Activated naive CD4-positive, alpha-beta T cell treated with anti-CD3 and anti-CD28 coated beads for 36 hours (primary cell): ENCODE results near the gene UAP1. TPM values are rescaled to one million over a fixed set of nuclear protein-coding genes. Genes with fewer than 3 reads are reported as not detected.
"Not testable (repeated sequence)": the region's sequence is repeated elsewhere in the genome, so short reads cannot be mapped to it uniquely, and the experiment has no call there.

Experiments
- CTCF ChIA-PET: fragments of 350-600 bp; sonication (Branson Sonifier 250); formaldehyde crosslinking; loops from one replicate; lab custom pipeline; 2021; ENCODE audit warnings: antibody characterized with exemption; lab: Charles Lee
- DNase-seq: peaks from one replicate; pipeline ENCODE4 v3.0.0-alpha.2; 2020
- H3K27ac Mint-ChIP-seq: one replicate; pipeline ENCODE4 v1.8.0; 2021; ENCODE audit warnings: mild to moderate bottlenecking, mixed read lengths
- H3K27me3 Mint-ChIP-seq: one replicate; pipeline ENCODE4 v1.8.0; 2021; ENCODE audit warnings: low read depth, mixed read lengths
- H3K36me3 Mint-ChIP-seq: one replicate; pipeline ENCODE4 v1.8.0; 2021; ENCODE audit warnings: low read depth, mixed read lengths
- H3K4me1 Mint-ChIP-seq: one replicate; pipeline ENCODE4 v1.8.0; 2021; ENCODE audit warnings: low read depth, mixed read lengths
- H3K4me3 Mint-ChIP-seq: one replicate; pipeline ENCODE4 v1.8.0; 2021; ENCODE audit warnings: mild to moderate bottlenecking, moderate library complexity, mixed read lengths
- H3K9me3 Mint-ChIP-seq: one replicate; pipeline ENCODE4 v1.8.0; 2021; ENCODE audit warnings: mixed read lengths
- intact Hi-C: fragments of 100-400 bp; cut with micrococcal nuclease; formaldehyde crosslinking; loops from one replicate; pipeline ENCODE4 v1.15.1; 2023
- total RNA-seq, 2 experiments: library from RNA; stranded (reverse); gene quantifications; one replicate each; pipeline ENCODE4 v1.2.3, GENCODE V29; 2021

Gene UAP1
- total RNA-seq, 2 experiments from 2014 or later = 22.6 TPM

DNA sequence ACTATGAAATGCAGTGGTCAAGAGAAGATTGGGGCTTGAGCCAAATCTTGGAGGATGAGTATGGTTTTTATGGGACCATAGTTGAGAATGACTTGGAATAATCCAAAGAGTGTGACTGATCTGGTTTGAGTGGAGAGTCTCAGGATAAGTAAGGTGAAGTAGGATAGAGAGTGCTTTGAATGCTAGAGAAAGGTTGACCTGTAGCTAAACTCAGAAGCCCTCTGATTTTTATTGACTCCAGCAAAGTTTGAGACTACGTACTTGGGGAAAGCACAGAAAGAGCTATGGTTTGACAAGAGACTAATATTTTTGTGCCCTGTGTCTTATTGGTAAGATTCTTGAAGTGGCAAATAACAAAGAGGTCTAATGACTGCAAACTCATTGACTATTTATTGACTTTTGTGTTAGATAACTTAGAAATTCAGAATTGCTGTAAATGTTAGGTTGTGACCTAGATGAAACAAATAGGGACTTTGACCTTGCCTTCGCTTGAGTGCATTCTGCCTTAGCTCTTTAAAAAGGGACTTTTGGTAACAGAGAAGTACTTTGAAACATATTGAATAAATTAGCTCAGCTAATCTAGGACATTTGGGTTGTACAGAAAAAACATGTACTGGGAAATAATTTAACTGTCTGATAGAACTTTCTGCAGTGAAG lies 35.1 kb downstream of the UAP1 start:
- peaks cover 33% of the 10 kb centered on the region for H3K36me3 Mint-ChIP-seq
- intact Hi-C loops = no loop called here

DNA sequence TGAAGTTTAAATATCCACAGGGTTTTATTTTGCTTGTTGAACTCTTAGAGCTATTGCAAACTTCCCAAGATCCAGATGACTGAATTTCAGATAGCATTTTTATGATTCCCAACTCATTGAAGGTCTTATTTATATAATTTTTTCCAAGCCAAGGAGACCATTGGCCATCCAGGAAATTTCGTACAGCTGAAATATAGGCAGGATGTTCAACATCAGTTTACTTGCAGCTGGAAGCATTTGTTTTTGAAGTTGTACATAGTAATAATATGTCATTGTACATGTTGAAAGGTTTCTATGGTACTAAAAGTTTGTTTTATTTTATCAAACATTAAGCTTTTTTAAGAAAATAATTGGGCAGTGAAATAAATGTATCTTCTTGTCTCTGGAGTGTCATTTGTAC lies 37.9 kb downstream of the UAP1 start:
- Mint-ChIP-seq H3K27ac (no peak overlapping the region), H3K9me3 (no peaks in the 10 kb centered on the region), H3K4me1 (no peaks in the 10 kb centered on the region), H3K27me3 (no peaks in the 10 kb centered on the region), H3K36me3 (peaks cover 30% of the 10 kb centered on the region), H3K4me3 (no peak overlapping the region)
- intact Hi-C loops = no loop called here
- DNase-seq = no peak
- CTCF ChIA-PET = interaction anchor here (1.2 kb wide), 1 partner anchor 15 kb away, joined by 3 read pairs; no protein-coding TSS in a partner anchor

More for the DNA sequence above, 35.1 kb downstream of the UAP1 start:
- Mint-ChIP-seq H3K4me3 (no peak overlapping the region), H3K4me1 (no peaks in the 10 kb centered on the region), H3K27ac (no peak overlapping the region), H3K9me3 (no peaks in the 10 kb centered on the region), H3K27me3 (no peaks in the 10 kb centered on the region)
- CTCF ChIA-PET = interaction anchor here (1.0 kb wide), 1 partner anchor 391 kb away, joined by 3 read pairs; no protein-coding TSS in a partner anchor
- DNase-seq = no peak

DNA sequence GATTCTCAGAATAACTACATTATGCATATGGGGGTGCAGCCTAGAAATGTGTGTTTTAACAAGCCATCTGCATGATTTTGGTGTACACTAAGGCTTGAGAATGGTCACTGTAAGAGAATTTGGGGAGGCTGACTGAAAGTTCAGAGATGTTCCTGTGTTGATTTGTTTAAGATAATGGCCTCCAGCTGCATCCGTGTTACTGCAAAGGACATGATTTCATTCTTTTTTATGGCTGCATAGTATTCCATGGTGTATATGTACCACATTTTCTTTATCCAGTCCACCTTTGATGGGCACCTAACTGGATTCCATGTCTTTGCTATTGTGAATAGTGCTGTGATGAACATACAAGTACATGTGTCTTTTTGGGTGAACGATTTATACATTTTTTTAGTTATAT lies 41.6 kb downstream of the UAP1 start:
- H3K27ac Mint-ChIP-seq, DNase-seq, H3K9me3 Mint-ChIP-seq, H3K4me3 Mint-ChIP-seq, CTCF ChIA-PET, intact Hi-C loops, H3K27me3 Mint-ChIP-seq, H3K4me1 Mint-ChIP-seq: not testable (repeated sequence)
- H3K36me3 Mint-ChIP-seq = peaks cover 27% of the 10 kb centered on the region

DNA sequence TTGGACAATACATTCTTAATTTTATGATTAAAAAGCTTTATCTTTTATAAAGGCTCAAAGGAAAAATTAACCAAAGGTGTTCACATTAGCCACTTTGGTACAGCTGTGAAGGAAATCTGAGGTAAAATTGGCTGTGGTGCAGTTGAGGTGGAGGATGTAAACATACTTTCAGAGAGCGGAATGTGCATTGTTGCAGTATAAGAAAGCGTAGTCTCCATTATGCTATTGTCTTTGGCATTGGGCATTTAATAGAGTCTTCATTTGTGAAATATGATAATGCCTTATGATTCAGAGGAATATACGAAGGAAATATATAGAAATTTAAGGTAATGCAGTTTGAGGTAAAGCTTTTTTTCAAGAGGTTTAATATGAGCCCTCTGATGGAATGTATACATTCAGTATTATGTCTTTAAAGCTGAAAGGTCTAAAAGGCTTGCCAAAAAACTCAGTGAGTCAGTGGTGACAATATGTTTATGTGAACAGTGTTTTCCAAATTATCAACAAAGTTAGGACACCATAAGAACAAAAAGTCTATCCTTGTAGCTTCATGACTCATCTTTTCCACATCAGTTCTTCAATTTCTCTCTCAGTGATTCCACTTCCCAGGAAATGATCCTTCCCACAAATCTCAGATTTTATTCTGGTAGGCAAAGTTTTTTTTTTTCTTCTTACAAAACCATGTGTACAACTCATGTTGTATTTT lies 43.9 kb downstream of the UAP1 start:
- peaks cover 19% of the 10 kb centered on the region for H3K36me3 Mint-ChIP-seq
- no peaks in the 10 kb centered on the region for H3K4me1 Mint-ChIP-seq
- no peak overlapping the region for H3K4me3 Mint-ChIP-seq
- H3K27ac Mint-ChIP-seq = no peak overlapping the region
- H3K9me3 Mint-ChIP-seq = no peaks in the 10 kb centered on the region
- no peak for DNase-seq
- CTCF ChIA-PET = interaction anchor here (1.0 kb wide), 1 partner anchor 166 kb away, joined by 3 read pairs; no protein-coding TSS in a partner anchor
- intact Hi-C loops = no loop called here
- H3K27me3 Mint-ChIP-seq = no peaks in the 10 kb centered on the region

DNA sequence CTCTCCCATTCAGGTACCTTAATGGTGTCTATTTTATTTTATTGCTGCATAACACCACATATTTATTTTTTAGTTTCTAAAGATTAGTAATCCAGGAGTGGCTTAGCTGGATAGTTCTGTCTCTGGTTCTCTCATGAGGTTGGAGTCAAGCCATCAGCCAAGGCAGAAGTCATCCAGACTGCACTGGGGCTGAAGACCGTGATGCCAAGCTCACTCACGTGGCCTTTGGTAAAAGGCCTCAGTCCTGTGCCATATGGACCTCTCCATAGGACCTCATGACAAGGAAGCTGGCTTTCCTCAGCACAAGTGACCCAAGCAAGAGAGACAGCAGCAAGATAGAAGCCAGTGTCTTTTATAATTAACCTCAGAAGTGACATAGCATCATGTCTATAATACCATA lies 47.8 kb downstream of the UAP1 start:
- Mint-ChIP-seq H3K27ac (no peak overlapping the region), H3K36me3 (peaks cover 2% of the 10 kb centered on the region), H3K27me3 (no peaks in the 10 kb centered on the region), H3K4me1 (no peaks in the 10 kb centered on the region), H3K9me3 (no peaks in the 10 kb centered on the region), H3K4me3 (no peak overlapping the region)
- no peak for DNase-seq
- CTCF ChIA-PET = no interaction called here
- intact Hi-C loops = no loop called here

DNA sequence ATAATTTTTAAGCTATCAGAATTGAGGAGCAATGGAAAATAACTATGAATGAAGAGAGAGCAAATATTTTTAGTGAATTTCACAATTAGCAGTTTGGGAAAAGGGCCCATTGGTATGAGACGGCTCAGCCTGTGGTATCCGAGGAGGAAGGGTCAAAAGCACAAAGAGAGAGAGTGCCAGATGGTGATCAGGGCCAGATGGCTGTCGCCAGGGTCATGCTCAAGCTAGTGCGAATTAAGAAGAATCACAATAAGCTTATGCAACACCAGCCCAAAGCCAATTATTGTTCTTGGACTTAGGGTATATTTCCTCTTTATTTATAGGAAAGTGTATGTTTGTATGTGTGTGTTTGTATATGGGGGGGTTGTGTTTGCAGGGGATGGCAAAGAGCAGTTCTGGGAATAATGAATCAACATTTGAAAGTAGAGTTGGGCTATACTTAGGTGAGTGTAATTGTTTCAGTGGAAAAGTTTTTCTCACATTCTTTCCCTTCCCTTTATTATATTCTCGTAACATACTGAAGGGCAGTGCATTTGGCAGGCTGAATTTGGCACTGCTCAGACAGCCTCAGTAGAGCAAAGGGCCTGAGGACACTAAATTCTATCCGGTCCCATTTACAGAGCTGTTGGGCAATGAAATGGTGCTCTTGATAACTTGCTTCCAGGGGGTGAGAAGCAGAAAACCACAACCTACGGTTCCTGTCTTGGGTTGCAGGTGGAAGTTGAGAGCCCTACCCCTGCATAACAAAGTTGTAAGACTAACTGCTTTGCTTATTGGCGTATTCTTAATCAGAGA lies 51.3 kb downstream of the UAP1 start:
- DNase-seq = no peak
- intact Hi-C loops = loop anchor here (5.0 to 10.0 kb wide), 2 partner anchors 189 to 562 kb away; no protein-coding TSS in a partner anchor
- CTCF ChIA-PET = interaction anchor here (0.6 to 2.1 kb wide), 4 partner anchors 15 to 49 kb away, joined by 3 to 8 read pairs (median 4); no protein-coding TSS in a partner anchor
- Mint-ChIP-seq H3K9me3 (peaks cover 13% of the 10 kb centered on the region), H3K4me1 (no peaks in the 10 kb centered on the region), H3K27me3 (no peaks in the 10 kb centered on the region), H3K27ac (no peak overlapping the region), H3K36me3 (peaks cover 16% of the 10 kb centered on the region), H3K4me3 (no peak overlapping the region)

DNA sequence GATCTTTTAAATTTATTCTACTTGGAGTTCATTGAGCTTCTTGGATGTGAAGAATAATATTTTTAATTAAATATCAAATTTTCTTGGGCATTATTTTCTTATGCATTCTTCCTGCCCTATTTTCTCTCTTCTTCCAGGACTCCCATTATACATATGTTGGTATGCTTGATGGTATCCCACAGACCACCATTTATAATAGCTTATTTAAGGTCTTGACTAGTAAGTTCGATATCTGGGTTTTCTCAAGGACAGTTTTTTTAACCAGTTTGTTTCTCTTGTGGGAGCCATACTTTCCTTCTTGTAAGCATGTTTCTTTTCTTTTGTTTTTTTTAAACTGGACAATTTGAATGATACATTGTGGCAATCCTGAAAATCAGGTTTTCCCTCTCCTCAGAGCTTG lies 55.3 kb downstream of the UAP1 start:
- Mint-ChIP-seq H3K4me3 (no peak overlapping the region), H3K27ac (no peak overlapping the region), H3K9me3 (peaks cover 15% of the 10 kb centered on the region), H3K4me1 (no peaks in the 10 kb centered on the region), H3K36me3 (peaks cover 16% of the 10 kb centered on the region), H3K27me3 (no peaks in the 10 kb centered on the region)
- intact Hi-C loops = loop anchor here (10.0 kb wide), 1 partner anchor 558 kb away; no protein-coding TSS in a partner anchor
- CTCF ChIA-PET = interaction anchor here (0.5 kb wide), 1 partner anchor 593 kb away, joined by 4 read pairs; no protein-coding TSS in a partner anchor
- DNase-seq = no peak

DNA sequence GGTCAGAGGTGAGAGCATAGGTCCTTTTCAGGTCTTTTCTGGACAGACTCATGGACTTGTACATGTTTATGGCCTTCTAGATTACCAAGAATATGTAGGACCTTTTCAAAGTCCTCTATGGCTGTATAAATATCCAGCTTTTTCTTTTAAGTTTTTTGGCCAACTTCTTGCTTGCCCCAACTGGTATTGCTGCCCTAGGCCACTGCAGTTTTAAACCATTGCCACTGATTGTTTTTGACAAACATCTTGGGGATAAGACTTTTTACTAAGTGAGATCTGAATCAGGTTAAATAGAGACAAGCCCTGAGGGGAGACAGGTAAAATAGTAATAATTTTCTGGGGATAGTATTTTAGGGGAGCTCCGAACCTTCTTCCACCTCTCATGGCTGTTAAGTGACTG lies 56.0 kb downstream of the UAP1 start:
- Mint-ChIP-seq H3K9me3 (peaks cover 15% of the 10 kb centered on the region), H3K27me3 (no peaks in the 10 kb centered on the region), H3K4me1 (no peaks in the 10 kb centered on the region), H3K27ac (no peak overlapping the region), H3K4me3 (no peak overlapping the region), H3K36me3 (peaks cover 16% of the 10 kb centered on the region)
- intact Hi-C loops = loop anchor here (10.0 kb wide), 1 partner anchor 557 kb away; no protein-coding TSS in a partner anchor
- CTCF ChIA-PET = interaction anchor here (0.5 kb wide), 1 partner anchor 593 kb away, joined by 4 read pairs; no protein-coding TSS in a partner anchor
- DNase-seq = no peak

DNA sequence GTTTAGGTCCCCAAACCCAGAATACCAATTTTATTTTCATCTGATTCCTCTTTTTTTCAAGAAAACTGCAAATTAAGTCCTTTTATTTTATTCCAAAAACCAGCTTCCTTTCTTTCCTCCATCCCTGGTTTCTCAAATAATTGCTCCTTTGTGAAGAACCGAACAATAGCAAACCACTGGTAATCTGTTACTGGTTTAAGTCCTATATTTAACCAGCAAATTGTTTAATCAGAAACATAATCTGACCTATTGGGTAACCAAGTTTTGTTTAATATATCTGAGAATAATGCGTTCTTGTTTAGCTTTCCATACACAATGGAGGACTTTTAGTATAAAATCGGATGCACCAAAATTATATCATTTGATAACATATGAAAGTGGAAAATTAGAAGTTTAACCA lies 57.6 kb downstream of the UAP1 start:
- no peaks in the 10 kb centered on the region for H3K27me3 Mint-ChIP-seq
- CTCF ChIA-PET = no interaction called here
- intact Hi-C loops = loop anchor here (10.0 kb wide), 1 partner anchor 556 kb away; no protein-coding TSS in a partner anchor
- H3K9me3 Mint-ChIP-seq = peaks cover 15% of the 10 kb centered on the region
- no peak overlapping the region for H3K4me3 Mint-ChIP-seq
- DNase-seq = no peak
- no peak overlapping the region for H3K27ac Mint-ChIP-seq
- no peaks in the 10 kb centered on the region for H3K4me1 Mint-ChIP-seq
- H3K36me3 Mint-ChIP-seq = peaks cover 16% of the 10 kb centered on the region

DNA sequence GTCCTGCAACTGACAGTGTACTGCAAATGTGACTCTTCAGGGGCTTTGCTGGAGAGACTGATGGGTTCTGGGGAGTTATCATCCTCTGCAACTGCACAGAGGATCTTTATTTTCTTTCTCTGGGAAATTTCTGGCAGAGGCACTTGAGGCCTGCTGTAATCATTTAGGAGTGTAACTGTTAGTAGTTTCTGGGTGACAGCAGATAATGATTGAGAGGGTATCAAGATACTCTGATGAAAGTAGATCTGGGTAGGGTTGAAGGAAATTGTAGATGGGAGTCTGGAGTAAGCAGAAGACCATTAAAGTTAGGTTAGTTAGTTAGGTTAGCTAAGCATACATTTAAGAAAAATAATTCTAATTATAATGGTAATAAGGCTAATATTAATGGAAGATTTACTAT lies 59.7 kb downstream of the UAP1 start:
- no peaks in the 10 kb centered on the region for H3K27me3 Mint-ChIP-seq
- no peak for DNase-seq
- intact Hi-C loops = no loop called here
- H3K4me1 Mint-ChIP-seq = no peaks in the 10 kb centered on the region
- no peak overlapping the region for H3K27ac Mint-ChIP-seq
- H3K9me3 Mint-ChIP-seq = peaks cover 11% of the 10 kb centered on the region
- CTCF ChIA-PET = no interaction called here
- no peak overlapping the region for H3K4me3 Mint-ChIP-seq
- peaks cover 11% of the 10 kb centered on the region for H3K36me3 Mint-ChIP-seq

DNA sequence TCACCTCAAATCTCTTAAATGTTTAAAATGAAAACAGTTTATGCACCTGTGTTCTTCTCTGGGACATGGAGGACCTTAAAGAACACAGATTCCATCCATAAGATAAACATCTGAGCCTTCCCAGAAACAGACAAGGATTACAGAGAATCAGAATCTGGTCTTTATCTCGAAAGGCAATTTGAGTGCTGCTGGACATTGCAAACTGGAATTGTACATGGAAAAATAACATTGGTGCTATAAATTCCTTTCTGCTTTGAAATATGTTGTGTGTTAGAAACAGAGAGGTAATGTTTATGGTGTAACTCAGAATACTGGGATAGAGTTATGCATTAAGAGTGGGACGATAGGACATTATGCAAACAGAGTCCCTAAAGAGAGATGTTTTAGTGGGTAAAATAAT lies 64.2 kb downstream of the UAP1 start:
- no peak for DNase-seq
- Mint-ChIP-seq H3K36me3 (no peaks in the 10 kb centered on the region), H3K9me3 (no peaks in the 10 kb centered on the region), H3K27ac (no peak overlapping the region), H3K27me3 (peaks cover 3% of the 10 kb centered on the region), H3K4me3 (no peak overlapping the region), H3K4me1 (no peaks in the 10 kb centered on the region)
- CTCF ChIA-PET = no interaction called here
- intact Hi-C loops = loop anchor here (5.0 kb wide), 1 partner anchor 128 kb away; the partner anchor contains the start of gene UHMK1

DNA sequence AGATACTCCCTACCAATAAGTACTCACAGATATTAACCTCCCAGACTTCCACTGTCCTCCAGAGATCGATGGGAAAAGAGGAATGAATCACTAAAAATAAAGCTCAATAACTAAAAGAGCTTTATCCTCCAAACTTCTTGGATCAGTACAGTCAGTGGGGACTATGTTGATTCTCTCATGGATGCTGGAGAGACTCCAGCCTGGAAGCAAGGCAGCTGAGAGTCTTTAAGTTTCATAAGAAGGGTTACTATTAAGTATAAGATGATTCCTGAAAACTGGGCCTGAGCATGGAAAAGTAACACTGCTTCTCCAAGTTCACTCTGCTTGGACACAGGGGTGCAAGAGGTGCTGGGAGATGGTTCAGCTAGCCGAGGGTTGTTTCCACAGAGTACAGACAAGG lies 64.6 kb downstream of the UAP1 start:
- no peaks in the 10 kb centered on the region for H3K9me3 Mint-ChIP-seq
- intact Hi-C loops = loop anchor here (5.0 kb wide), 1 partner anchor 129 kb away; the partner anchor contains the start of gene UHMK1
- CTCF ChIA-PET = no interaction called here

More for the DNA sequence above, 64.6 kb downstream of the UAP1 start:
- no peak overlapping the region for H3K4me3 Mint-ChIP-seq
- no peaks in the 10 kb centered on the region for H3K36me3 Mint-ChIP-seq
- DNase-seq = no peak
- H3K27ac Mint-ChIP-seq = no peak overlapping the region
- peaks cover 3% of the 10 kb centered on the region for H3K27me3 Mint-ChIP-seq
- H3K4me1 Mint-ChIP-seq = no peaks in the 10 kb centered on the region
